HG03571 (cell line): ENCODE measurements around the gene KRTAP13-3.

Source experiments
- ATAC-seq: cut with Tn5 transposase; IDR thresholded peaks from one replicate; pipeline ENCODE4 v1.9.1; 2021; ENCODE audit not compliant: unreplicated experiment

The KRTAP13-3 gene, protein sequence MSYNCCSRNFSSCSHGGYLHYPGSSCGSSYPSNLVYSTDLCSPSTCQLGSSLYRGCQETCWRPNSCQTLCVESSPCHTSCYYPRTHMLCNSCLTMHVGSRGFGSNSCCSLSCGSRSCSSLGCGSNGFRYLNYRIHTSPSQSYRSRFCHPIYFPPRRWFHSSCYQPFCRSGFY

DNA sequence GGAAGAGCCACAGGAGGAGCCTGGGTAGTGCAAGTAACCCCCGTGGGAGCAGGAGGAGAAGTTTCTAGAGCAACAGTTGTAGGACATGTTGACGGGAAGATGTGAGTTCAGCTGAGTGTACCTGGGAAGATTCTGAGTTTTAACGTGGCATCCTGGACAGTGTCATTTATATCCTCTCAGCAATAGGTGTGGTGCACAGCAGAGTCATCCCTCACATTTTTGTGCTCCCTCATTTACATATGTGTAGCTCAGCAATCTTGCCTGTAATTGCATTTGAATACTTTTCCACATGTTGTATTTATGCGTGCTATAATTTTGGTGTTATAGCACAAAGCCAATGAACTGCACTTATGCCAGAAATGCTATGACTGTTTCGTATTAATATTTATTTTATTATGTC, at the start of gene KRTAP13-3:
Gene KRTAP13-3, minus strand, starts transcription at position 101 of the 400 bp plus-strand sequence. Its CDS starts 14 bp downstream, at position 87.
- no peak for ATAC-seq

DNA sequence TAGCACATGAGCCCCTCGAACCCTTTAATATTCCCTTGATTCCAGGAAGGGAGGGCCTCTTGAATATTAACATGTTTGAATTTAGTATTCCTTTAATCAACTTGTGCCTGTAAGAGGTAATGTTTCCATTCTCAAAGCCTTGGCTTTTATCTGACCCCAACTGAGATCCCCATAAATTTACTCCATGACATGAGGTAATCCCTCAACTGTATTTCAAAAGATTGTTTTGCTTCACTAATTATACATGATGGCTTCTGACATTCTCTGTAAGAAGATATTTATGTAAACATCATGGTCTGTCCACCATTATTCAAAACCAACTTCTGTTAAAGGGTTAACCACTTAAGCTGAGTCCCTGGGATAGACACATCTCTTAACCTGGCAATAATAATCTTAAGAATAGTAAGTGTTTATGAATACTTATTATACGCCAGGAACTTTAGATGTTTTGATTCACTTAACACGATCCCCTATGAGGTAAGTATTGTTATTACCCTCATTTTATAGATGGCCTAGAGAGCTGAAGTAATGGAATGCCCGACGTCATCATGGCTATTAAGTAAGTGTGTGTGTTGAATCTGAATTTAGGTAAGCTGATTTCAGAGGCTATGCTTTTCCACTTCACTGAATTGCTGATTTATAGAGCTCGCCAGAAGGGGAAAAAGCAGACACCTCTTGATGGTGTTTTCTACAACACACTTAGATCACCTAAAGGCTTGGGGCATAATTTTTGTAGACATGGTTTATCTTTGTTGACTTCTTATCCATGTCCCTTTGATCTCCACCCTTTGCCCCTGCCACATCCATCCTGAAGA, 43.4 kb upstream of the KRTAP13-3 start:
- ATAC-seq = no peak

DNA sequence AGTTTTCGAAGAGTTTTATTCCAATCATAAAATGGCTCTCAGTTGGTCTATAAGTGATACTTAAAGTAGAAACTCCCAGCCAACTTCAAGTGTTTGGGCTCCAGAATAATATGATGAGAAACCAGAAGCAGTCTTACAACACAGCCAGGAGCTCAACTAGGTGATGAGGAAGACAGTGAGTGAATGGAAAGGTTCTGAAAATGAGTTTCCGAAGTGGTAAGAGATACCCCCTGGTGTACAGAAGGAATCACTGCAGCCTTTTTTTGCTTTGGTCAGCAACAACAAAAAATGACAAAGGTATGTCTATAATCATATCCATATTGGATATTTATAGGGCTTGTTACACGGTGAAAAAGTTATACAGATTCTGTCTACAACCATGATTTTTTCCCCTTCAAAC, 38.0 kb upstream of the KRTAP13-3 start:
- no peak for ATAC-seq

DNA sequence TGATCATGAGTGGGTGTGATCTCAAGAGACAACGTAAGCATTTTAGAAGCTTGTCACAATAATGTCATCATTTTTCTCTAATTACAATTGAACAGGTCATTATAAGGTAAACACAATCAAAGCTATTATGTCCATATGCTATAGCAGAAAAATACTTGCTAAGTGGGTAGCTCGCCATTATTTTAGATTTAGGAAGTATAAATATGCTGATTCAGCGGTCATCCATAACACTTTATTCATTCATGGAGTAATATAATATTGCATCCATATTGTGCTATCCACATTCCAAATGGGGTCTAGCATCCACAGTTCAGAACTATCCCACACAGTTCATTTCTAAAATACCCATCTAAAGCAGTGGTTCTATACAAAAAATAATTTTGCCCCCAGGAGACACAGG, 22.8 kb upstream of the KRTAP13-3 start:
- ATAC-seq = no peak

DNA sequence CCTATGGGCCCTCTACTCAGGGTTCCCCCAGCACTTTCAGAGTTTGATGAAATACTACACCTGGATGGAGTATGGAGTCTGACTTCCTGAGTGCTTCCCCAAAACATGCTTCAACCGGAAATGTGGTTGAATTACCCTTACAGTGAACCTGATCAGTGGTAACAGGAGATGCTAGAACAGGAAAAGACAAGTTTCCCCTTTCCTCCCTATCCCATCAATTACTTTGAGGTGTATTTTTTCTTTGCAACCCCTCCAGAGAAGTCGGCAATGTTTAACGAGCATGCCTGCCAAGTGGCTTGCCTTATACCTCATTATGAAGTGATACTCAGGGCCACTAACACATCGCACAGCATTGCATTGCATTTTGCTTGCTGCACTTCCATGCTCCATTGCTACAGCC, 21.3 kb upstream of the KRTAP13-3 start:
- no peak for ATAC-seq

DNA sequence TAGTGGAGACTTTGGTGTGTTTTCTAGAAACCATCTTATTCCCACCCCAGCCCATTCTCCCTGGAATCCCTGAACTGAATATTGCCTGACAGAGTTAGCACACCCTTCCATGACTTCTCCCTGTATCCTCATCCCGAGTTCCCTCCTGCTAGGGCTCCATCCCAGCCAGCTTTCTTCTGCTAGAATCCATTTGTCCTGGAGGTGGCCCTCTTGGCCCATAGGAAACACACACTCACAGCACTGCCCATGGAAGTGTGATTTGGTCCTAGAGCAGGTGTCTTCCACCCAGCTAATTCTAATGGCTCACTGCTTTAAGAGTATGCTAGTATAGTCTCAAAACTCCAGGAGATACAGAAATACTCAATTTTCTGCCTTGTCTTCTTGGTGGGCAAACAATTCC, 18.5 kb upstream of the KRTAP13-3 start:
- ATAC-seq = no peak

DNA sequence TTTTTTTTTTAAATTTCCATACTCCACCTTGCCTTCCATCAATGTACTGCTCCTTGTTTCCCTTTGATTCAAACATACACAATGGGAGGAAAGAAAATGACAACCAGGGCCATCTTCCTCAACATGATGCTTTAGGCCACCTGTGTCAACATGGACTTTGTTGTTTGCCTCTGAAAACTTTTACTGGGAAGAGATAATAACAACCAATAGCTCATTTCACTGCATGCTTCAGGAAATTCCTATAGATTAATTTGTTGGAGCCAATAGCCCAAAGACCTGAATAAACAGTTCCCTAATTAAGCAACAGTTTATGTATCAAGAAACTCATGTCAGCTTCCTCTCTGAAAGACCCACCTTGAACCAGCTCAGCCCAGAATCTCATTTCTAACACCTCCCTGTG, 17.5 kb upstream of the KRTAP13-3 start:
- ATAC-seq = no peak

DNA sequence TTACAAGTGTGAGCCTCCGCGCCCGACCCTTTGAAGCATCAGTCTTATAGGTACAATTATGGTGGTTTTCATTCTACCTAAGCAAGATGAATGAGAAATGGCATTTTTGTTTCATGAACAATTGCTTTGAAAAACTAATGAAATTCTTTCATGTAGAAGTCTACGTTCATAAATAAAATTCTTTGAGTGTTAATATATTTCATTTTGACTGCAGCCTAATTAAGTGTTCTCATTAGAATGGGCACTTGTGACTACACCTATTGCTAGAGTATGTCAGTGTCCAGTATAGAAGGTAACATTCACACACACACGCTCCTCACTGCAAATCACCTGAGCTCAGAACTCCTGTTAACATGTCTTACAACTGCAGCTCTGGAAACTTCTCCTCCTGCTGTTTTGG, 14.2 kb upstream of the KRTAP13-3 start, which contains the start of gene KRTAP15-1:
Gene KRTAP15-1, plus strand, starts transcription at position 301 of the 400 bp plus-strand sequence. Its CDS starts 53 bp downstream, at position 354.
- ATAC-seq = no peak

DNA sequence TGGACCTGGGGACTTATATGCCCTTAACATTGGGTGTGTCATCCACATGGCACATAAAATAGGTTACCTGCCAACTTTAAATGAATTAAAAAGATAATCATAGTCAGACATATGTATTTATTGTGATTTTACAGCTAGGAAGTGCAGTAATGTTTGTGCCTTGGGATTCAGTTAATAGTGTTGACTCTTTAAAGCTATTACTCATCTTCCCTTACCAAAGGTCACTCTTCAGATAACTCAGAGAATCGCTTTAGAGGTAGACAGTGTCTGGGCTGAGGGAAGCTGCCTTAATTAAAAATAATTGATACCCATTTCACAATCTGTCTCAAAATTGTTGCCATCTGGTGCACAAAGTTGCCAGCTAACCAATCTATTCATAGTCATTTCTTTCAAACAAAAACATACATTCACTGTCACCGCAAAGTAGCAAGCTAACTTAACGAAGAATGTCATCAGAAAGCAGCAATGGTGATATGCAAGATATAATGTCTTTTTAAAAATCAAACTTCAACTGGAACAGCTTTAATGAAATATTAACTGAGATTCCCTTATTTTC, 11.4 kb upstream of the KRTAP13-3 start:
- no peak for ATAC-seq

DNA sequence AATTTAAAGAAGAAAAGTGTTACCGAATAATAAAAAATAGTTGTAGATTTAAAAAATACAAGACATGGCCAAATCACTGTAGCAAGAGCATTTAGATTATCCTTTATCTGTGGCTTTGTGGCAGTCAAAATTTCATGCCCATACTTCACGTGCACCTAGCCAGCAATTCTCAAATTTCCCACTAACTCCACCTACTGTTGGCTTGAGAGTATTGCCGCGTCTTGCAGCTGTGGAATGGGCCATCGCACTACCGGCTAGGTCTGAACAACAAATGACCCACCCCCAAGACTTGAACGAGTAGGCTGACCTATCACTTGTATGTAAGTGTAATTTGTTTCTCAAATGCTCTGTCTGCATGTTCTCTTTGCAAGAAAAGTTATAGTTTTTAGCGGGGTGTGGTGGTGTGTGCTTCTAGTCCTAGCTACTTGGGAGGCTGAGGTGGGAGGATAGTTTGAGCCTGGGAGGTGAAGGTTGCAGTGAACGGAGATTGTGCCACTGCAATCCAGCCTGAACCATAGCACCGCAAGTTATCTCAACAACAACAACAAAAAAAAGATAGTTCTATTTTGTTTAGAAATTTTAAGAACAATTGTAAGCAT, 8.4 kb upstream of the KRTAP13-3 start:
- ATAC-seq = no peak

DNA sequence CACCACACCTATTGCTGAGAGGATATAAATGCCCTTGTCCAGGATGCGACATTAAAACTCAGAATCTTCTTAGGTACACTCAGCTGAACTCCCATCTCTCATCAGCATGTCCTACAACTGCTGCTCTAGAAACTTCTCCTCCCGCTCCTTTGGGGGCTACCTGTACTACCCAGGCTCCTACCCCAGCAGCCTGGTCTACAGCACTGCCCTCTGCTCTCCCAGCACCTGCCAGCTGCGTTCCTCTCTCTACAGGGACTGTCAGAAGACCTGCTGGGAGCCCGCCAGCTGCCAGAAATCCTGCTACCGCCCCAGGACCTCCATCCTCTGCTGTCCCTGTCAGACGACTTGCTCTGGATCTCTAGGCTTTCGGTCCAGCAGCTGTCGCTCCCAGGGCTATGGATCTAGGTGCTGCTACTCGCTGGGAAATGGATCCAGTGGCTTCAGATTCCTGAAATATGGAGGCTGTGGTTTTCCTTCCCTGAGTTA, 4.5 kb upstream of the KRTAP13-3 start, which contains the start of gene KRTAP13-4:
Gene KRTAP13-4, plus strand, starts transcription at position 51 of the 486 bp plus-strand sequence. Its CDS starts 56 bp downstream, at position 107.
- ATAC-seq = no peak

DNA sequence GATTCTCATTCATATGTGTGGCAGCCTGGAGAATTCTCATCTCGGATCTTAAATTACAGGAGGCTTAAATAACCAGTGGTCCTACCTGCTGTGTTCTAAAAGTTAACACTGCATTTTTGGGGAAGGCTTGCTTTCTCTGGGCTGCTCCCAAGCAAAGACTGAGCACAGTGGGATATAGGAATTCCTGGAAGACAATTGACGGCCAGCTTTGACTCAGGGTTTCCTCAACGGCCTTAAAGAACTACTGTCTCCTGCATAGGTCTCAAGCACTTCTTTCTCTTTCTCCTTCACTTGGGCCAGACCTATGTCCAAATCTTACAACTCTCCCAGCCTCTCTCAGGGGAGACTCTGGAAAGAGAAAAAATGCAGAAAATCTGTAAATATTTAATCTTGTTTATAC, 1.0 kb upstream of the KRTAP13-3 start:
- ATAC-seq = no peak

DNA sequence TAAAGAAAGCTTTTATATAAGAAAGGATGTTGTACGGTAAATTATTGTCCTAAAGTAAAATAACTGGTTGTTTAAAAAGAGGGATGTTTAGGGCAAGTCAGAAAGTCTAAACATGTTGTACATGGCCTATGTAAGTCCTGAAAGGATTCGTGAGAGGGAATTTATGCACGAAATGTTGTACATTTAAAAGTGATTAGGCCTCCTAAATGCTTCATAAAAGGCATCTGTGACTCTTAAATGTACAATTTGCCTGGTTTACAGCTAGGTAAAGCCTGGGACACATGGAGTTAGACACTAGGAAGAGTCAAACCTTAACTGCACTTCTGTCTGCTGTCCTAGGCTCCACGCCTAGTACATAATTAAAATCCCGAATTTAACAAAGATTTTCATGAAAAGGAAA, 9.7 kb downstream of the KRTAP13-3 start:
- no peak for ATAC-seq

DNA sequence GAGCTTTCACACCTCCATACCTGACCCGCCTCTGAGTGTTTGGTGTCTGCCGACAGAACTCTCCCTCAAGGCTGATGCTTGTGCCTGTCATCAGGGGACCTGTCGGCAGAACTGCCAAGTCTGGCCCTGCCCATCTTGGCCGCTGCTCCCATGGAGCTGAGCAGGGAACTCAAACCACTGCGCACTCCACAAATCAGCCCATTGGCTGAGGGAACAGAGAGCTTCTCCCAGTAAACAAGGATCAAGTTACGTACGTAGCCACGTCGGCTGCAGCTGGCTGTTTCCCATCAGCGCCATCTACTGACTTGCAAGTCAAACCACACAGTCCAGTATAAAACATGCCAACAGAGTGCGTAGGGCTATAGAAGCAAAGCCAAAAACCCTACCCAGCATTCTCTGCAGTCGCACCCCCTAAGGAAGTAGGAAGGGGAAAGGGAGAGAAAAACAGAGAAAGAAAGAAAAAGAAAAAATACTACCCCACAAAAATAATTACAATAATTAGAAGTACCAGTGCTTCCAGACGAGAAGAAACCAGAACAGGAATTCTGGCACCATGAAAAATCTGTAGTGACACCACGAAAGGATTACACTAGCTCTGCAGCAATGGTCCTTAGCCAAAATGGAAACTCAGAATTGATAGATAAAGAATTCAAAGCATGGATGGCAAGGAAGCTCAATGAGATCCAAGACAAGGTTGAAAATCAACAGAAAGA, 16.8 kb downstream of the KRTAP13-3 start:
- ATAC-seq = no peak

DNA sequence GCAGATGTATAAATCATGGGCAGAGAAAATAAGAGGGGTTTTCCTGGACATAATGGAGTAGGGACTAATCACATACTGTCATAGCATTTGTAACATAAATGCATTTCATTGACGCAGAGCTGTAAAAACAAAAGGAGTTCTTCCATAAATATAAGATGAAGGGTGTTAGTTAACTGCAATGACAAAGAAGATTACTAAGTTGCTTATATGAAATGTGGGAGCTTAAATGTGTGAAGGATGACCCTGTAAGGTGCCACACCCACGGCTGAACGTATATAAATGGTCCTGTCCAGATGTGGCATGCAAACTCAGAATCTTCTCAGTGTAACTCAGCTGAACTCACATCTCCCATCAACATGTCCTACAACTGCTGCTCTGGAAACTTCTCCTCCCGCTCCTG, 30.0 kb downstream of the KRTAP13-3 start, which contains the start of gene KRTAP13-1:
Gene KRTAP13-1, plus strand, starts transcription at position 301 of the 400 bp plus-strand sequence. Its CDS starts 56 bp downstream, at position 357.
- no peak for ATAC-seq

DNA sequence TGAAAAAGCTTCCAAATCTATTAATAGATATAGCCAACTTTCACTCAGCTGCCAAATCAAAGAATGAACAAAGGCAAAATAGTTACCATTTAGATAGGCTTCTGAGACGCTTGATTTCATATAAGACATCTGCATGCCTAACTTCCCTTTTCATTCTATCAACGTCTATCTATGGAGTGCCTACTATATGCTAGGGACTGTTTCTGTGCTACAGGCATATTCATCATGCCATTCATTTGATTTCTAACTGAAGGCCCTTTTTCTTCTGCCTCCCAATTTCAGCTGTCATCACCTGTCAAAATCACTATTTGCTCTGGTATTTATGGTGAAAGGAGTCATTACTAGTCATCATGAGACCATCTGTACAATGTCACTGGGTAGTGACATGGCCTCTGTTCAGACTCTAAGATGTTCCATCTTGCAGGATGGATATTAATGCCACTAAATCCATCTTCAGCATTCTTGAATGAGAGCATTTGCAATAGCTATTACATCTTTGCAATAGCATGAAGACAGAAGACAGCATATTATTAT, 34.2 kb downstream of the KRTAP13-3 start:
- no peak for ATAC-seq

DNA sequence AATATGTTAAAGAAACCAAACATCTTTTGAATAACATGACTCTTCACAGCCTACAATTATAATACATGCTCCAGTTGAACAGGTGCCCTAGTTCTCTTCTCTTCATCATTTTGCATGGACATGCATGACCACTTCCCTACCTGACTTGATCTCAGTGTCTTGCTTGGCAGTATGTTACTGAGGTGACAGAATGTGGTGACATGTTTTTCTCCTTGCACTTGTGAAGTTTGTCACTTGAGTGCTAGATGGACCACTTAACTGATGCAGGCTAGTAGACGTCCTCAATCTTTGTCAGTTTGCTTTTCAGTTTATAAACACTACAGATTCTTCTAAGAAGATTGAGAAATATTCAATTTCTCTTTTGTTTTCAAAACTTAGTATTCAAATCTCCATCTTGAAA, 43.5 kb downstream of the KRTAP13-3 start:
- no peak for ATAC-seq
